CD14-positive monocyte (primary cell): ENCODE measurements around the gene PNMA6F. TPM values are rescaled to one million over a fixed set of nuclear protein-coding genes. Genes with fewer than 3 reads are reported as not detected.

Experiments
- DNase-seq, 3 donors: peaks; one replicate each; pipeline ENCODE4 v3.0.0-alpha.2; 2011 to 2022
- H2AFZ ChIP-seq: 2 replicates; pipeline ENCODE4 v1.6.0; 2012; ENCODE audit warnings: mild to moderate bottlenecking, low read depth, low read length, inconsistent platforms; ENCODE audit not compliant: insufficient read depth, poor library complexity, severe bottlenecking
- H3K27ac ChIP-seq, 2 donors: 1 replicate in 1 of 2; 2 replicates in 1 of 2; pipeline ENCODE4 v1.5.1; 2012 to 2013; ENCODE audit warnings: low read length in 2 of 2, control low read depth in 1 of 2, inconsistent platforms in 1 of 2, low read depth in 1 of 2, mild to moderate bottlenecking in 1 of 2
- H3K27me3 ChIP-seq, 2 donors: one replicate each; pipeline versions ENCODE4 v1.6.0 to v1.6.1; 2011 to 2013; ENCODE audit warnings: low read length in 2 of 2; ENCODE audit not compliant: control insufficient read depth in 2 of 2, insufficient read depth in 2 of 2
- H3K36me3 ChIP-seq, 2 donors: replicated peaks in 1 of 2; 1 replicate in 1 of 2; 2 replicates in 1 of 2; pipeline versions ENCODE4 v1.5.1 to v1.6.1; 2012 to 2013; ENCODE audit warnings: low read length in 2 of 2, control low read depth in 1 of 2, inconsistent platforms in 1 of 2, mild to moderate bottlenecking in 1 of 2; ENCODE audit not compliant: insufficient read depth in 2 of 2, control insufficient read depth in 1 of 2
- H3K4me1 ChIP-seq, 2 donors: 1 replicate in 1 of 2; 2 replicates in 1 of 2; pipeline versions ENCODE4 v1.5.1 to v1.6.1; 2012 to 2013; ENCODE audit warnings: low read length in 2 of 2, control low read depth in 1 of 2, inconsistent platforms in 1 of 2, mild to moderate bottlenecking in 1 of 2, moderate library complexity in 1 of 2; ENCODE audit not compliant: insufficient read depth in 2 of 2, control insufficient read depth in 1 of 2
- H3K4me2 ChIP-seq: replicated peaks from 2 replicates; pipeline ENCODE3; 2012; ENCODE audit warnings: low read length, moderate library complexity, mild to moderate bottlenecking; ENCODE audit not compliant: poor library complexity, severe bottlenecking; ENCODE audit errors: extremely low read depth
- H3K4me3 ChIP-seq, 3 experiments: fragments of 200-600 bp in 1 of 3; sonication (generic) in 1 of 3; replicated peaks in 1 of 3; 1 replicate in 2 of 3; 2 replicates in 1 of 3; pipeline ENCODE4 v1.5.1; 2011 to 2013; ENCODE audit warnings: low read length in 3 of 3, mild to moderate bottlenecking in 3 of 3, control low read depth in 2 of 3, low read depth in 2 of 3, inconsistent platforms in 1 of 3, moderate library complexity in 1 of 3
- H3K79me2 ChIP-seq: 2 replicates; pipeline ENCODE4 v1.6.0; 2012; ENCODE audit warnings: mild to moderate bottlenecking, control low read depth, inconsistent platforms, low read length, moderate library complexity; ENCODE audit not compliant: insufficient read depth
- H3K9ac ChIP-seq: 2 replicates; pipeline ENCODE4 v1.6.0; 2017; ENCODE audit warnings: low read length, mild to moderate bottlenecking; ENCODE audit not compliant: insufficient read depth, poor library complexity, severe bottlenecking
- H3K9me3 ChIP-seq, 2 donors: replicated peaks in 1 of 2; 1 replicate in 1 of 2; 2 replicates in 1 of 2; pipeline versions ENCODE4 v1.5.1 to v1.6.1; 2012 to 2013; ENCODE audit warnings: low read length in 2 of 2, control low read depth in 1 of 2; ENCODE audit not compliant: control insufficient read depth in 1 of 2, insufficient read depth in 1 of 2
- H4K20me1 ChIP-seq: 2 replicates; pipeline ENCODE4 v1.6.0; 2012; ENCODE audit warnings: mild to moderate bottlenecking, low read length, control low read depth, moderate library complexity; ENCODE audit not compliant: insufficient read depth
- H3K27ac Mint-ChIP-seq, 7 donors: one replicate each; pipeline ENCODE4 v1.8.0; 2020; ENCODE audit warnings: mild to moderate bottlenecking in 7 of 7, mixed read lengths in 7 of 7, moderate library complexity in 6 of 7, inconsistent platforms in 2 of 7
- H3K27me3 Mint-ChIP-seq, 3 donors: one replicate each; pipeline ENCODE4 v1.8.0; 2021 to 2022; ENCODE audit warnings: low read depth in 3 of 3, mild to moderate bottlenecking in 3 of 3, mixed read lengths in 3 of 3, moderate library complexity in 3 of 3, inconsistent platforms in 1 of 3
- H3K36me3 Mint-ChIP-seq, 2 donors: one replicate each; pipeline ENCODE4 v1.8.0; 2020; ENCODE audit warnings: mixed read lengths in 2 of 2, inconsistent platforms in 1 of 2, mild to moderate bottlenecking in 1 of 2
- H3K4me1 Mint-ChIP-seq: one replicate; pipeline ENCODE4 v1.8.0; 2020; ENCODE audit warnings: mild to moderate bottlenecking, mixed read lengths
- H3K4me3 Mint-ChIP-seq, 2 donors: one replicate each; pipeline ENCODE4 v1.8.0; 2020; ENCODE audit warnings: mild to moderate bottlenecking in 2 of 2, mixed read lengths in 2 of 2, moderate library complexity in 1 of 2
- H3K9me3 Mint-ChIP-seq, 7 donors: one replicate each; pipeline ENCODE4 v1.8.0; 2020 to 2022; ENCODE audit warnings: mixed read lengths in 7 of 7, mild to moderate bottlenecking in 6 of 7, moderate library complexity in 6 of 7, inconsistent platforms in 2 of 7
- WGBS: methylation state at CpG from one replicate; pipeline ENCODE4 v1.1.5; 2013; ENCODE audit warnings: missing lambda C conversion rate; ENCODE audit not compliant: insufficient coverage; 5-methylcytosine and 5-hydroxymethylcytosine counted together
- intact Hi-C, 2 donors: fragments of 100-400 bp; cut with micrococcal nuclease; formaldehyde crosslinking; loops; one replicate each; pipeline versions ENCODE4 v1.15.0 to v1.15.1; 2023
- polyA plus RNA-seq, 3 donors: library from polyadenylated mRNA; depleted of rRNA in 1 of 3; unstranded in 2 of 3; stranded (reverse) in 1 of 3; fragments of 300-500 nt in 2 of 3; fragments of >200 nt in 1 of 3; fragmentation: Illumina TruSeq in 2 of 3; gene quantifications; 1 replicate in 2 of 3; 2 replicates in 1 of 3; pipeline ENCODE4 v1.2.3, GENCODE V29; 2012 to 2021
- TF ChIP-seq, protein P1 (sequence below): fragments of 200-600 bp; IDR thresholded peaks from one replicate; pipeline ENCODE4 v1.8.0; 2022; ENCODE audit warnings: antibody characterized with exemption, mild to moderate bottlenecking

Gene PNMA6F
- polyA plus RNA-seq, 3 donors: not detected

- Histone ChIP-seq H3K4me3 (peak within 1 kb of the TSS; percentile 72 to 92 (median 76)), H3K27ac (peak within 1 kb of the TSS in 1 of 2 donors; percentile 74), H3K79me2 (peaks cover 12% of the 10 kb centered on the region), H3K4me2 (peak within 1 kb of the TSS; percentile 73), H4K20me1 (no peaks in the 10 kb centered on the region), H3K9me3 (no peaks in the 10 kb centered on the region), H3K9ac (peak within 1 kb of the TSS; percentile 79), H3K36me3 (peaks cover 4 to 15% of the 10 kb centered on the region in 2 donors), H2AFZ (peak within 1 kb of the TSS; percentile 71), H3K4me1 (peaks cover 4 to 7% of the 10 kb centered on the region in 2 donors), H3K27me3 (peaks cover 0 to 1% of the 10 kb centered on the region in 2 donors)
- intact Hi-C loops: loop anchor here in 1 of 2 donors (10.0 kb wide), 1 partner anchor 261 kb away; the partner anchor contains the start of gene CCNQ
- Mint-ChIP-seq H3K4me3 (peak within 1 kb of the TSS; percentile 87 to 94), H3K27ac (peak within 1 kb of the TSS in 4 of 7 donors; percentile 63 to 89 (median 70)), H3K27me3 (peaks cover 2 to 15% (median 4%) of the 10 kb centered on the region in 3 donors), H3K9me3 (peaks cover 0 to 12% (median 3%) of the 10 kb centered on the region in 7 donors), H3K4me1 (peaks cover 13% of the 10 kb centered on the region), H3K36me3 (peaks cover 9 to 20% of the 10 kb centered on the region in 2 donors)
- 0% methylated on average over 47 of the region's 86 CpGs for WGBS
- peak; percentile 72 to 76 (median 75) for DNase-seq
- TF ChIP-seq, protein P1, sequence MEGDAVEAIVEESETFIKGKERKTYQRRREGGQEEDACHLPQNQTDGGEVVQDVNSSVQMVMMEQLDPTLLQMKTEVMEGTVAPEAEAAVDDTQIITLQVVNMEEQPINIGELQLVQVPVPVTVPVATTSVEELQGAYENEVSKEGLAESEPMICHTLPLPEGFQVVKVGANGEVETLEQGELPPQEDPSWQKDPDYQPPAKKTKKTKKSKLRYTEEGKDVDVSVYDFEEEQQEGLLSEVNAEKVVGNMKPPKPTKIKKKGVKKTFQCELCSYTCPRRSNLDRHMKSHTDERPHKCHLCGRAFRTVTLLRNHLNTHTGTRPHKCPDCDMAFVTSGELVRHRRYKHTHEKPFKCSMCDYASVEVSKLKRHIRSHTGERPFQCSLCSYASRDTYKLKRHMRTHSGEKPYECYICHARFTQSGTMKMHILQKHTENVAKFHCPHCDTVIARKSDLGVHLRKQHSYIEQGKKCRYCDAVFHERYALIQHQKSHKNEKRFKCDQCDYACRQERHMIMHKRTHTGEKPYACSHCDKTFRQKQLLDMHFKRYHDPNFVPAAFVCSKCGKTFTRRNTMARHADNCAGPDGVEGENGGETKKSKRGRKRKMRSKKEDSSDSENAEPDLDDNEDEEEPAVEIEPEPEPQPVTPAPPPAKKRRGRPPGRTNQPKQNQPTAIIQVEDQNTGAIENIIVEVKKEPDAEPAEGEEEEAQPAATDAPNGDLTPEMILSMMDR: no peak
Observed at GRCh38 chrX:153333821-153334653, 12.5 kb upstream of the PNMA6F start, which contains the start of gene ZNF275. Gene ZNF275, plus strand, starts transcription at chrX:153334153. Its CDS starts 2,527 bp downstream, at chrX:153336680.

DNA sequence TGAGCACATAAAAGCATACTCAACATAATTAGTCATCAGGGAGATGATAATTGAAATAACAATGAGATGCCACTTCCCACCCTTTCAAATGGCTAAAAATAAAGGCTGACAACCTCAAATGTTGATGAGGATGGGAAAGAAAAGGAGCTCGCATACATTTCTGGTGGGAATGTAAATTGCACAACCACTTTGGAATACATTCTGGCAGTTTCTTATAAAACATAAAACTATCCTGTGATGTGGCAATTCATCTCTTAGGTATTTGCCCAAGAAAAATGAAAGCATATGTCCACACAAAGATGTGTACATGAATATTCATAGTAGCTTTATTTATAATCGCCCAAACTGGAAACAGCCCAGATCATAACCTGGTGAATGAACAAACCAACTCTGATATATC is 11.7 kb upstream of the PNMA6F start:
- no peak for DNase-seq
- WGBS: no CpG with 5 or more reads among the region's 2 CpGs
- H3K27ac Mint-ChIP-seq: no peak overlapping the region
- H3K4me2 ChIP-seq: peak overlapping the region; percentile 73
- peaks cover 2 to 12% of the 10 kb centered on the region in 2 donors for H3K36me3 Mint-ChIP-seq
- no peaks in the 10 kb centered on the region for H3K9me3 ChIP-seq
- intact Hi-C loops: loop anchor here in 1 of 2 donors (10.0 kb wide), 1 partner anchor 262 kb away; the partner anchor contains the start of gene CCNQ
- H2AFZ ChIP-seq: peak overlapping the region; percentile 38
- peaks cover 3 to 9% of the 10 kb centered on the region in 2 donors for H3K36me3 ChIP-seq
- peaks cover 12% of the 10 kb centered on the region for H3K79me2 ChIP-seq
- peaks cover 0 to 3% of the 10 kb centered on the region in 2 donors for H3K27me3 ChIP-seq
- no peak overlapping the region for H3K9ac ChIP-seq
- TF ChIP-seq, protein P1: no peak
- H3K9me3 Mint-ChIP-seq: peaks cover 0 to 13% (median 2%) of the 10 kb centered on the region in 7 donors
- no peak overlapping the region for H3K4me3 Mint-ChIP-seq
- peaks cover 4 to 7% of the 10 kb centered on the region in 2 donors for H3K4me1 ChIP-seq
- H3K4me3 ChIP-seq: peak overlapping the region in 1 of 3 experiments; percentile 76
- H4K20me1 ChIP-seq: no peaks in the 10 kb centered on the region
- peaks cover 2 to 11% (median 4%) of the 10 kb centered on the region in 3 donors for H3K27me3 Mint-ChIP-seq
- no peak overlapping the region for H3K27ac ChIP-seq
- peaks cover 9% of the 10 kb centered on the region for H3K4me1 Mint-ChIP-seq
